Measurements from ENCODE around the gene ZMYND8.
"Not testable (repeated sequence)": the region's sequence is repeated elsewhere in the genome, so short reads cannot be mapped to it uniquely, and the experiment has no call there.

The ZMYND8 gene

GRCh38 chr20:47314647-47315338 is 41.7 kb downstream of the ZMYND8 start:
- no peak for DNase-seq (ENCODE audit: extremely low read depth, low read depth)
- no peak for TF ChIP-seq CTCF (IDR thresholded peaks at IDR 0.05; ENCODE audit: low read depth, low read length)

GRCh38 chr20:47311967-47312681 is 44.4 kb downstream of the ZMYND8 start:
- no peak for TF ChIP-seq CTCF (IDR thresholded peaks at IDR 0.05; ENCODE audit: low read depth, low read length)
- DNase-seq (ENCODE audit: extremely low read depth, low read depth) = no peak

- no peak for TF ChIP-seq CTCF (IDR thresholded peaks at IDR 0.05; ENCODE audit: low read depth, low read length)
- DNase-seq (ENCODE audit: extremely low read depth, low read depth) = no peak
These were observed 45.3 kb downstream of the ZMYND8 start for GRCh38 chr20:47311211-47311610.

GRCh38 chr20:47310729-47311128 is 45.8 kb downstream of the ZMYND8 start:
- no peak for DNase-seq (ENCODE audit: extremely low read depth, low read depth)
- no peak for TF ChIP-seq CTCF (IDR thresholded peaks at IDR 0.05; ENCODE audit: low read depth, low read length)

GRCh38 chr20:47309806-47310426 is 46.6 kb downstream of the ZMYND8 start:
- DNase-seq (ENCODE audit: extremely low read depth, low read depth) = no peak
- no peak for TF ChIP-seq CTCF (IDR thresholded peaks at IDR 0.05; ENCODE audit: low read depth, low read length)

GRCh38 chr20:47309394-47309793 is 47.1 kb downstream of the ZMYND8 start:
- no peak for DNase-seq (ENCODE audit: extremely low read depth, low read depth)
- no peak for TF ChIP-seq CTCF (IDR thresholded peaks at IDR 0.05; ENCODE audit: low read depth, low read length)

- not testable (repeated sequence) for DNase-seq (ENCODE audit: extremely low read depth, low read depth)
These were observed 48.9 kb downstream of the ZMYND8 start for GRCh38 chr20:47307569-47307968.
